B cell (primary cell): ENCODE results near the gene GPHB5. TPM values are rescaled to one million over a fixed set of nuclear protein-coding genes. Genes with fewer than 3 reads are reported as not detected.

Experiments
- ATAC-seq: fragments of 200-7000 bp; cut with Tn5 transposase; one replicate; pipeline ENCODE4 v1.10.0; 2021; ENCODE audit warnings: low read depth, mild to moderate bottlenecking, moderate number of reproducible peaks, moderate library complexity
- CTCF ChIA-PET: fragments of 350-600 bp; sonication (Branson Sonifier 250); formaldehyde crosslinking; loops from one replicate; lab custom pipeline; 2021; ENCODE audit warnings: antibody characterized with exemption, inconsistent platforms; lab: Charles Lee
- POLR2A ChIA-PET: fragments of 350-600 bp; sonication (Branson Sonifier 250); formaldehyde crosslinking; loops from one replicate; lab custom pipeline; 2021; ENCODE audit warnings: antibody characterized with exemption; lab: Charles Lee
- DNase-seq: peaks from one replicate; pipeline ENCODE4 v3.0.0; 2013
- H2AFZ ChIP-seq: 2 replicates; pipeline ENCODE4 v1.6.1; 2012; ENCODE audit warnings: mild to moderate bottlenecking, low read depth, low read length; ENCODE audit not compliant: insufficient read depth, poor library complexity, severe bottlenecking
- H3K27ac ChIP-seq, 2 donors: 1 replicate in 1 of 2; 2 replicates in 1 of 2; pipeline ENCODE4 v1.5.1; 2012 to 2013; ENCODE audit warnings: low read length in 2 of 2, mild to moderate bottlenecking in 2 of 2, moderate library complexity in 1 of 2
- H3K27me3 ChIP-seq, 4 experiments: fragments of 200-600 bp in 1 of 4; sonication (generic) in 1 of 4; replicated peaks in 1 of 4; 1 replicate in 2 of 4; 2 replicates in 2 of 4; pipeline versions ENCODE4 v1.6.1 to v1.7.0; 2013 to 2016; ENCODE audit warnings: low read length in 3 of 4, mild to moderate bottlenecking in 2 of 4, mixed read lengths in 1 of 4, moderate library complexity in 1 of 4; ENCODE audit not compliant: insufficient read depth in 4 of 4, control insufficient read depth in 3 of 4; ENCODE audit errors: control extremely low read depth in 1 of 4
- H3K36me3 ChIP-seq, 2 experiments: replicated peaks in 1 of 2; 1 replicate in 1 of 2; 2 replicates in 1 of 2; pipeline versions ENCODE4 v1.6.1 to v1.7.1; 2013; ENCODE audit warnings: low read length in 1 of 2; ENCODE audit not compliant: insufficient read depth in 2 of 2, control insufficient read depth in 1 of 2; ENCODE audit errors: control extremely low read depth in 1 of 2, extremely low read depth in 1 of 2
- H3K4me1 ChIP-seq, 2 donors: fragments of 200-600 bp in 1 of 2; sonication (generic) in 1 of 2; 1 replicate in 1 of 2; 2 replicates in 1 of 2; pipeline versions ENCODE4 v1.5.1 to v1.6.1; 2013 to 2017; ENCODE audit warnings: low read length in 2 of 2; ENCODE audit not compliant: control insufficient read depth in 2 of 2, insufficient read depth in 2 of 2
- H3K4me2 ChIP-seq: replicated peaks from 2 replicates; pipeline ENCODE3; 2012; ENCODE audit warnings: mild to moderate bottlenecking, low read depth, low read length; ENCODE audit not compliant: poor library complexity, severe bottlenecking
- H3K4me3 ChIP-seq, 5 experiments: fragments of 200-600 bp in 1 of 5; sonication (generic) in 1 of 5; 1 replicate in 3 of 5; 2 replicates in 2 of 5; pipeline versions ENCODE4 v1.5.1 to v1.7.0; 2011 to 2016; ENCODE audit warnings: low read length in 4 of 5, mild to moderate bottlenecking in 4 of 5, low read depth in 2 of 5, control low read depth in 1 of 5, moderate library complexity in 1 of 5; ENCODE audit not compliant: insufficient read depth in 1 of 5; ENCODE audit errors: control extremely low read depth in 1 of 5, extremely low read depth in 1 of 5
- H3K79me2 ChIP-seq: fragments of 200-600 bp; sonication (generic); one replicate; pipeline ENCODE4 v1.6.0; 2016; ENCODE audit warnings: low read length; ENCODE audit not compliant: control insufficient read depth, insufficient read depth
- H3K9ac ChIP-seq: fragments of 200-600 bp; sonication (generic); 2 replicates; pipeline ENCODE4 v1.6.1; 2017; ENCODE audit warnings: mild to moderate bottlenecking, low read length, moderate library complexity
- H3K9me3 ChIP-seq, 3 donors: one replicate each; pipeline versions ENCODE4 v1.6.1 to v1.7.1; 2013; ENCODE audit warnings: low read length in 2 of 3; ENCODE audit not compliant: control insufficient read depth in 2 of 3, insufficient read depth in 1 of 3; ENCODE audit errors: control extremely low read depth in 1 of 3
- H4K20me1 ChIP-seq: 2 replicates; pipeline ENCODE4 v1.6.0; 2012; ENCODE audit warnings: mild to moderate bottlenecking, low read length; ENCODE audit not compliant: insufficient read depth, control insufficient read depth, poor library complexity, severe bottlenecking
- H3K27ac Mint-ChIP-seq: one replicate; pipeline ENCODE4 v1.8.0; 2021; ENCODE audit warnings: mixed read lengths
- H3K27me3 Mint-ChIP-seq: one replicate; pipeline ENCODE4 v1.8.0; 2021; ENCODE audit warnings: mixed read lengths
- H3K4me1 Mint-ChIP-seq: one replicate; pipeline ENCODE4 v1.8.0; 2021; ENCODE audit warnings: mixed read lengths
- H3K4me3 Mint-ChIP-seq: one replicate; pipeline ENCODE4 v1.8.0; 2021; ENCODE audit warnings: mixed read lengths
- H3K9me3 Mint-ChIP-seq: one replicate; pipeline ENCODE4 v1.8.0; 2022; ENCODE audit warnings: mixed read lengths; ENCODE audit not compliant: insufficient read depth
- EZH2 ChIP-seq: IDR thresholded peaks from 2 replicates; pipeline ENCODE4 v1.6.1; 2012; ENCODE audit warnings: borderline replicate concordance, low read depth, mild to moderate bottlenecking, moderate library complexity, low read length; ENCODE audit not compliant: insufficient read depth, poor library complexity, severe bottlenecking
- WGBS: methylation state at CpG from one replicate; pipeline ENCODE4 v1.1.5; 2013; ENCODE audit warnings: missing lambda C conversion rate; ENCODE audit not compliant: insufficient coverage; 5-methylcytosine and 5-hydroxymethylcytosine counted together
- intact Hi-C: fragments of 100-400 bp; cut with micrococcal nuclease; formaldehyde crosslinking; loops from one replicate; pipeline ENCODE4 v1.10.0; 2022
- polyA plus RNA-seq: library from polyadenylated mRNA; depleted of rRNA; stranded (reverse); fragments of >200 nt; gene quantifications from 2 replicates; pipeline ENCODE4 v1.2.3, GENCODE V29; 2012
- total RNA-seq, 2 donors: library from RNA; stranded (reverse); fragments of 120-200 nt in 1 of 2; gene quantifications; 1 replicate in 1 of 2; 2 replicates in 1 of 2; pipeline versions ENCODE4 v1.2.3 to v1.2.4, GENCODE V29; 2013 to 2022
- TF ChIP-seq, protein P1 (sequence below): fragments of 200-600 bp; IDR thresholded peaks from one replicate; pipeline ENCODE4 v1.8.0; 2022; ENCODE audit warnings: antibody characterized with exemption, mild to moderate bottlenecking

Gene GPHB5
- total and polyA plus RNA-seq, 2 donors (not counting 1 experiment from before 2014, with no cell fraction given): not detected

DNA sequence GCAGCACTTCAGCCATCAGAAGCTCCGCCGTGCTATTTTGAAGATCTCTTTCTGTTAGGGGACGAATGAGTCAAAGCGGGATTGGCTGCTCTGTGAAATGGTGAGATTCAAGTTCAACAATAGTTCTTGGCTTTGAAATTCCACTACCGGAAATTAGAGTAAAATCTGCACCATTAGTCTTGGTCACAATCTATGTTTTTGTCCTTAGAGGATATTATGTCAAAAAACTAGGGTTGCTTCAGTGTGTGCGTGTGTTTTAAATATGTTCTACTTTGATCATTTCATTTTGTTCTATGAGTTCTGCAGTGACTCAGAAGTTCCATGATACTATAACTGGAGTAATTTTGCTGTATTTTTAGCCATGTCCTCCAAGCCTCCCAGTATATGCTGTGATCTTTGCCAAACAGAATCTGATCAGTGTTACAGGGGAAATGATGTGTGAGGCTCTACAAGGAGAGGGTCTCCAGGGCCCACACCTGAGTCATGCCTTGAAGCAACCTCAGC, 22.6 kb downstream of the GPHB5 start:
- H3K4me3 ChIP-seq: no peak overlapping the region
- CTCF ChIA-PET: no interaction called here

GRCh38 chr14:63295231-63295685, 23.5 kb downstream of the GPHB5 start:
- Histone ChIP-seq H3K36me3 (no peaks in the 10 kb centered on the region), H3K27ac (no peak overlapping the region), H3K9me3 (no peaks in the 10 kb centered on the region), H3K4me3 (peak overlapping the region in 2 of 5 experiments; percentile 10 to 35), H3K9ac (peak overlapping the region; percentile 5), H4K20me1 (no peaks in the 10 kb centered on the region), H2AFZ (peak overlapping the region; percentile 14), H3K4me2 (no peak overlapping the region), H3K79me2 (no peaks in the 10 kb centered on the region), H3K4me1 (no peaks in the 10 kb centered on the region), H3K27me3 (no peaks in the 10 kb centered on the region)
- no peak for DNase-seq
- TF ChIP-seq, protein P1, sequence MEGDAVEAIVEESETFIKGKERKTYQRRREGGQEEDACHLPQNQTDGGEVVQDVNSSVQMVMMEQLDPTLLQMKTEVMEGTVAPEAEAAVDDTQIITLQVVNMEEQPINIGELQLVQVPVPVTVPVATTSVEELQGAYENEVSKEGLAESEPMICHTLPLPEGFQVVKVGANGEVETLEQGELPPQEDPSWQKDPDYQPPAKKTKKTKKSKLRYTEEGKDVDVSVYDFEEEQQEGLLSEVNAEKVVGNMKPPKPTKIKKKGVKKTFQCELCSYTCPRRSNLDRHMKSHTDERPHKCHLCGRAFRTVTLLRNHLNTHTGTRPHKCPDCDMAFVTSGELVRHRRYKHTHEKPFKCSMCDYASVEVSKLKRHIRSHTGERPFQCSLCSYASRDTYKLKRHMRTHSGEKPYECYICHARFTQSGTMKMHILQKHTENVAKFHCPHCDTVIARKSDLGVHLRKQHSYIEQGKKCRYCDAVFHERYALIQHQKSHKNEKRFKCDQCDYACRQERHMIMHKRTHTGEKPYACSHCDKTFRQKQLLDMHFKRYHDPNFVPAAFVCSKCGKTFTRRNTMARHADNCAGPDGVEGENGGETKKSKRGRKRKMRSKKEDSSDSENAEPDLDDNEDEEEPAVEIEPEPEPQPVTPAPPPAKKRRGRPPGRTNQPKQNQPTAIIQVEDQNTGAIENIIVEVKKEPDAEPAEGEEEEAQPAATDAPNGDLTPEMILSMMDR: no peak
- no peak for TF ChIP-seq EZH2
- ChIA-PET POLR2A (no interaction called here), CTCF (no interaction called here)
- H3K4me3 Mint-ChIP-seq: peak overlapping the region; percentile 11
- intact Hi-C loops: no loop called here
- H3K4me1 Mint-ChIP-seq: peaks cover 3% of the 10 kb centered on the region
- peaks cover 24% of the 10 kb centered on the region for H3K27me3 Mint-ChIP-seq
- WGBS: 45% methylated on average over 4 of the region's 8 CpGs
- ATAC-seq: no peak
- H3K27ac Mint-ChIP-seq: no peak overlapping the region
- H3K9me3 Mint-ChIP-seq: no peaks in the 10 kb centered on the region

More for the DNA sequence above, 22.6 kb downstream of the GPHB5 start:
- Histone ChIP-seq H3K27ac (no peak overlapping the region), H3K4me1 (no peaks in the 10 kb centered on the region), H3K79me2 (no peaks in the 10 kb centered on the region), H3K9ac (peak overlapping the region; percentile 5), H3K36me3 (no peaks in the 10 kb centered on the region), H2AFZ (no peak overlapping the region), H4K20me1 (no peaks in the 10 kb centered on the region), H3K9me3 (no peaks in the 10 kb centered on the region), H3K27me3 (no peaks in the 10 kb centered on the region), H3K4me2 (no peak overlapping the region)
- no peaks in the 10 kb centered on the region for H3K9me3 Mint-ChIP-seq
- POLR2A ChIA-PET: no interaction called here
- ATAC-seq: no peak
- H3K4me3 Mint-ChIP-seq: peak overlapping the region; percentile 11
- peaks cover 3% of the 10 kb centered on the region for H3K4me1 Mint-ChIP-seq
- DNase-seq: no peak
- TF ChIP-seq, protein P1: no peak
- TF ChIP-seq EZH2: no peak
- 73% methylated on average over 5 of the region's 6 CpGs for WGBS
- no peak overlapping the region for H3K27ac Mint-ChIP-seq
- intact Hi-C loops: no loop called here
- H3K27me3 Mint-ChIP-seq: peaks cover 22% of the 10 kb centered on the region
